Liver (tissue), 9 donors: ENCODE data around the gene RAX. TPM values are rescaled to one million over a fixed set of nuclear protein-coding genes. Genes with fewer than 3 reads are reported as not detected.

ENCODE experiments used
- DNase-seq: peaks from one replicate; pipeline ENCODE4 v3.0.0-alpha.2; 2017; ENCODE audit warnings: low spot score
- H3K27ac ChIP-seq, 2 donors: one replicate each; pipeline ENCODE4 v1.7.0; 2013; ENCODE audit warnings: inconsistent platforms in 2 of 2, low read length in 2 of 2, control low read depth in 1 of 2, low read depth in 1 of 2, mild to moderate bottlenecking in 1 of 2
- H3K27me3 ChIP-seq, 4 donors: one replicate each; pipeline versions ENCODE4 v1.6.1 to v1.7.0; 2013; ENCODE audit warnings: low read length in 3 of 4, inconsistent platforms in 1 of 4, mild to moderate bottlenecking in 1 of 4, moderate library complexity in 1 of 4; ENCODE audit not compliant: control insufficient read depth in 4 of 4, insufficient read depth in 4 of 4
- H3K36me3 ChIP-seq, 4 donors: one replicate each; pipeline versions ENCODE4 v1.6.1 to v1.7.0; 2013; ENCODE audit warnings: low read length in 3 of 4, mild to moderate bottlenecking in 3 of 4, low read depth in 1 of 4, moderate library complexity in 1 of 4; ENCODE audit not compliant: control insufficient read depth in 4 of 4, insufficient read depth in 3 of 4
- H3K4me1 ChIP-seq, 4 donors: one replicate each; pipeline versions ENCODE4 v1.6.1 to v1.7.0; 2013; ENCODE audit warnings: low read length in 3 of 4, mild to moderate bottlenecking in 3 of 4, moderate library complexity in 1 of 4; ENCODE audit not compliant: control insufficient read depth in 4 of 4, insufficient read depth in 4 of 4
- H3K4me3 ChIP-seq, 3 donors: one replicate each; pipeline versions ENCODE4 v1.6.1 to v1.7.0; 2013; ENCODE audit warnings: low read length in 3 of 3, control low read depth in 1 of 3, low read depth in 1 of 3, mild to moderate bottlenecking in 1 of 3
- H3K9ac ChIP-seq, 2 donors: one replicate each; pipeline ENCODE4 v1.7.0; 2013; ENCODE audit warnings: low read length in 2 of 2, mild to moderate bottlenecking in 2 of 2, moderate library complexity in 2 of 2, control low read depth in 1 of 2, low read depth in 1 of 2
- H3K9me3 ChIP-seq, 4 donors: one replicate each; pipeline versions ENCODE4 v1.6.1 to v1.7.0; 2013; ENCODE audit warnings: low read length in 3 of 4; ENCODE audit not compliant: control insufficient read depth in 4 of 4
- ATF3 ChIP-seq: IDR thresholded peaks from 2 replicates; pipeline ENCODE4 v1.6.1; 2016; ENCODE audit warnings: antibody characterized with exemption
- CTCF ChIP-seq: fragments of 150-350 bp; IDR thresholded peaks from 2 replicates; pipeline ENCODE4 v1.5.1; 2017; ENCODE audit warnings: improper control_type of control experiment, low read depth, low read length; ENCODE audit not compliant: missing input control
- EGR1 ChIP-seq, 2 donors: IDR thresholded peaks; 2 replicates each; pipeline ENCODE4 v1.6.1; 2016 to 2018; ENCODE audit warnings: antibody characterized with exemption in 2 of 2, low read depth in 2 of 2
- FOXA1 ChIP-seq: IDR thresholded peaks from 2 replicates; pipeline ENCODE4 v1.6.1; 2016; ENCODE audit warnings: antibody characterized with exemption
- FOXA2 ChIP-seq: IDR thresholded peaks from 2 replicates; pipeline ENCODE4 v1.6.1; 2016; ENCODE audit warnings: antibody characterized with exemption
- GABPA ChIP-seq, 2 donors: IDR thresholded peaks in 1 of 2; conservative IDR thresholded peaks in 1 of 2; 2 replicates each; pipeline ENCODE4 v1.6.1; 2016; ENCODE audit warnings: antibody characterized with exemption in 2 of 2, mild to moderate bottlenecking in 1 of 2, moderate library complexity in 1 of 2
- HNF4A ChIP-seq, 2 donors: conservative IDR thresholded peaks; 2 replicates each; pipeline ENCODE4 v1.6.1; 2016; ENCODE audit warnings: antibody characterized with exemption in 2 of 2, mild to moderate bottlenecking in 2 of 2
- HNF4G ChIP-seq: IDR thresholded peaks from 2 replicates; pipeline ENCODE4 v1.6.1; 2016; ENCODE audit warnings: antibody characterized with exemption
- JUND ChIP-seq, 2 donors: IDR thresholded peaks; 2 replicates each; pipeline ENCODE4 v1.6.1; 2016; ENCODE audit warnings: antibody characterized with exemption in 2 of 2
- MAX ChIP-seq: IDR thresholded peaks from 2 replicates; pipeline ENCODE4 v1.6.1; 2016; ENCODE audit warnings: antibody characterized with exemption
- NR2F2 ChIP-seq: IDR thresholded peaks from 2 replicates; pipeline ENCODE4 v1.6.1; 2016; ENCODE audit warnings: antibody characterized with exemption
- RAD21 ChIP-seq, 2 donors: IDR thresholded peaks; 2 replicates each; pipeline ENCODE4 v1.6.1; 2016; ENCODE audit warnings: antibody characterized with exemption in 2 of 2, mild to moderate bottlenecking in 2 of 2
- REST ChIP-seq: IDR thresholded peaks from 2 replicates; pipeline ENCODE4 v1.6.1; 2016; ENCODE audit warnings: antibody characterized with exemption, mild to moderate bottlenecking
- RXRA ChIP-seq, 2 donors: IDR thresholded peaks; 2 replicates each; pipeline ENCODE4 v1.6.1; 2017 to 2018; ENCODE audit warnings: antibody characterized with exemption in 2 of 2, mild to moderate bottlenecking in 1 of 2
- SP1 ChIP-seq: IDR thresholded peaks from 2 replicates; pipeline ENCODE4 v1.6.1; 2018; ENCODE audit warnings: antibody characterized with exemption, mild to moderate bottlenecking
- TAF1 ChIP-seq: conservative IDR thresholded peaks from 2 replicates; pipeline ENCODE4 v1.6.1; 2016; ENCODE audit warnings: antibody characterized with exemption, mild to moderate bottlenecking
- YY1 ChIP-seq: IDR thresholded peaks from 2 replicates; pipeline ENCODE4 v1.6.1; 2016; ENCODE audit warnings: antibody characterized with exemption, mild to moderate bottlenecking
- WGBS: extraction: QIAGEN DNeasy Blood & Tissue Kit; methylation state at CpG from one replicate; pipeline ENCODE4 v1.1.7; 2013; 5-methylcytosine and 5-hydroxymethylcytosine counted together
- polyA plus RNA-seq, 2 donors: library from polyadenylated mRNA; stranded (reverse) in 1 of 2; unstranded in 1 of 2; fragments of 200-250 nt in 1 of 2; fragments of >200 nt in 1 of 2; fragmentation: Nextera tagmentation in 1 of 2; extraction: Ambion mirVana in 1 of 2; gene quantifications; one replicate each; pipeline versions ENCODE4 v1.2.1 to v1.2.3, GENCODE V29; 2013 to 2015
- total RNA-seq, 2 donors: library from RNA; depleted of rRNA; stranded (reverse); fragments of >200 nt; gene quantifications; one replicate each; pipeline ENCODE4 v1.2.3, GENCODE V29; 2014
- donor health status: healthy.
- donor health status: healthy.
- donor health status: healthy.
- donor health status: healthy.
- donor health status: healthy.

RAX gene
- total and polyA plus RNA-seq, 4 donors = not detected

- Histone ChIP-seq H3K4me1 (peaks cover 2 to 6% (median 3%) of the 10 kb centered on the region in 4 donors), H3K27ac (no peak overlapping the region), H3K36me3 (no peaks in the 10 kb centered on the region), H3K9me3 (no peaks in the 10 kb centered on the region), H3K4me3 (no peak overlapping the region), H3K9ac (no peak overlapping the region), H3K27me3 (peaks cover 0 to 6% (median 2%) of the 10 kb centered on the region in 4 donors)
- TF ChIP-seq REST (no peak), MAX (no peak), NR2F2 (no peak), HNF4G (no peak), ATF3 (no peak), JUND (IDR thresholded peaks at IDR 0.05) (no peak), HNF4A (conservative IDR thresholded peaks at IDR 0.05) (no peak), FOXA2 (no peak), RXRA (IDR thresholded peaks at IDR 0.05) (no peak), GABPA (IDR thresholded peaks at IDR 0.05 in 1 of 2, conservative IDR thresholded peaks at IDR 0.05 in 1 of 2) (no peak), FOXA1 (no peak), SP1 (no peak), RAD21 (IDR thresholded peaks at IDR 0.05) (no peak), TAF1 (no peak), EGR1 (IDR thresholded peaks at IDR 0.05; ENCODE audit: low read depth in 2 of 2) (no peak), YY1 (no peak), CTCF (no peak)
- 79% methylated on average over 6 of the region's 6 CpGs for WGBS
- no peak for DNase-seq
Measured at GRCh38 chr18:59306640-59307039, 33.4 kb upstream of the RAX start.

- H3K4me1 ChIP-seq = peaks cover 2 to 6% (median 3%) of the 10 kb centered on the region in 4 donors
- no peak overlapping the region for H3K4me3 ChIP-seq
- H3K9me3 ChIP-seq = no peaks in the 10 kb centered on the region
- peaks cover 0 to 6% (median 2%) of the 10 kb centered on the region in 4 donors for H3K27me3 ChIP-seq
- H3K9ac ChIP-seq = no peak overlapping the region
- no peaks in the 10 kb centered on the region for H3K36me3 ChIP-seq
- no peak for DNase-seq
- WGBS = 73% methylated on average over 4 of the region's 4 CpGs
- no peak for TF ChIP-seq RAD21 (IDR thresholded peaks at IDR 0.05)
- no peak overlapping the region for H3K27ac ChIP-seq
Measured at GRCh38 chr18:59305295-59305694, 32.0 kb upstream of the RAX start.
